Heart left ventricle (tissue), 13 donors: ENCODE measurements around the gene POU4F1.

Experiments used
- POLR2A ChIP-seq, 2 donors: fragments of 450-650 bp; IDR thresholded peaks; one replicate each; pipeline ENCODE4 v1.6.1; 2017; ENCODE audit warnings: antibody characterized with exemption in 2 of 2, mild to moderate bottlenecking in 2 of 2, moderate library complexity in 2 of 2
- TF ChIP-seq, protein P1 (sequence below), 12 donors: fragments of 200-600 bp; sonication (generic) in 4 of 12; IDR thresholded peaks; one replicate each; pipeline versions ENCODE4 v1.5.0 to v1.8.0; 2018 to 2022; ENCODE audit warnings: antibody characterized with exemption in 12 of 12, mild to moderate bottlenecking in 5 of 12
- donor health status: ischemic (EF 13 %, LVEDD 7.1; RV severe dilation, severe dysfunction).
- donor health status: DM: no; HTN: yes; CAD: no.
- donor health status: DM: no; HTN: no; CAD: no.
- donor health status: ischemic (EF 25% LVEDD 6.9; RV normal size, moderate dysfunction).
- donor health status: ischemic (EF 25% LVEDD 5.7; RV mildly dilated, moderate dysfunction).
- donor health status: ischemic (EF 35%, LVEDD 5.7; RV mildly dilated, moderate dysfunction).
- donor health status: nonischemic (EF 11% LVEDD 7.7; RV severe dilation, severe dysfunction).
- donor health status: DM: yes; HTN: yes; CAD: no.
- donor health status: PGD.
- donor health status: ischemic (EF 29% LVEDD 5.4; RV normal size, mild dysfunction).
- donor health status: nonischemic (EF 23%, LVEDD 6.1; RV moderate dilation, normal function).

DNA sequence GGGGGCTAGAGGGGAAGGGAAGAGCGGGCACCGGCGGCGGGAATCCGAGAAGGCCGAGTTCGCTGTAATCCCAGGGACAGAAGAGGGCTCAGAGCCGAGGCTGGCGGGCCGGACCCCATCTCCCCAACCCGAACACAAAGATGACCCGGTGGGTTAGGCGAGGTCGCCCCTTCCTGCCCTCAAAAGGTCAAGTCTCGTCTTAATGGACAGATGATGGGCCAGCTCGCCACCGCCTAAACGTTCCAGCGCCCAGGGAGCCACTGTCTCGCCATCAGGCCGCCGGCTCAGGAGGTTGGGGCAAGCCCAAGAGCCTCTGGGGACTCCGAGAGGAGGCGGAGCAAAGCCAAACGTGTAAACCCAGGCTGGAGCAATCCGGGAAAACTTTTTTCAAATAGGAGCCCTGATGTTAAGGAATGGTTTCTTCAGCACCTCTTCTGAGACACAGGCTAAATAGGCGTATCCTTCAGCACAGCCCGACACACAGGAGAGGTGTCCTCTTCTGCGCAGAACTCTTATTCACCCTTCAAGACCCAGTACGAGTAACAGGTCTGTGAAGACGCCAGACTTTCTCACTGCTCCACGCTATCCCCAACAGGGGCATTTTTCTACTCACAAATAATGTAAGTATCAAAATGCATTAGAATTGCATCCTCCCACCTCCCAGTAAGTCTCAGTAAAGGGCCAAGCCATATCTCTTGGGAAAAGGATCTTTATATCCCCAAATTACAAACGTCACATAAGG is 6.3 kb upstream of the POU4F1 start:
- TF ChIP-seq, protein P1, sequence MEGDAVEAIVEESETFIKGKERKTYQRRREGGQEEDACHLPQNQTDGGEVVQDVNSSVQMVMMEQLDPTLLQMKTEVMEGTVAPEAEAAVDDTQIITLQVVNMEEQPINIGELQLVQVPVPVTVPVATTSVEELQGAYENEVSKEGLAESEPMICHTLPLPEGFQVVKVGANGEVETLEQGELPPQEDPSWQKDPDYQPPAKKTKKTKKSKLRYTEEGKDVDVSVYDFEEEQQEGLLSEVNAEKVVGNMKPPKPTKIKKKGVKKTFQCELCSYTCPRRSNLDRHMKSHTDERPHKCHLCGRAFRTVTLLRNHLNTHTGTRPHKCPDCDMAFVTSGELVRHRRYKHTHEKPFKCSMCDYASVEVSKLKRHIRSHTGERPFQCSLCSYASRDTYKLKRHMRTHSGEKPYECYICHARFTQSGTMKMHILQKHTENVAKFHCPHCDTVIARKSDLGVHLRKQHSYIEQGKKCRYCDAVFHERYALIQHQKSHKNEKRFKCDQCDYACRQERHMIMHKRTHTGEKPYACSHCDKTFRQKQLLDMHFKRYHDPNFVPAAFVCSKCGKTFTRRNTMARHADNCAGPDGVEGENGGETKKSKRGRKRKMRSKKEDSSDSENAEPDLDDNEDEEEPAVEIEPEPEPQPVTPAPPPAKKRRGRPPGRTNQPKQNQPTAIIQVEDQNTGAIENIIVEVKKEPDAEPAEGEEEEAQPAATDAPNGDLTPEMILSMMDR (IDR thresholded peaks at IDR 0.05) = no peak
- TF ChIP-seq POLR2A (IDR thresholded peaks at IDR 0.05) = no peak
